ENCODE results near the gene TNFAIP2.
"Not testable (repeated sequence)": the region's sequence is repeated elsewhere in the genome, so short reads cannot be mapped to it uniquely, and the experiment has no call there.

TNFAIP2 gene

GRCh38 chr14:103135333-103136260 lies 12.3 kb downstream of the TNFAIP2 start:
- no peak for DNase-seq (ENCODE audit: low read depth in 2 of 2)

GRCh38 chr14:103136388-103137271 lies 13.4 kb downstream of the TNFAIP2 start:
- no peak for DNase-seq (ENCODE audit: low read depth in 2 of 2)

GRCh38 chr14:103137689-103138300 lies 14.5 kb downstream of the TNFAIP2 start:
- no peak for DNase-seq (ENCODE audit: low read depth in 2 of 2)

- DNase-seq (ENCODE audit: low read depth in 2 of 2), result no peak
Observed at GRCh38 chr14:103138301-103139131, 15.3 kb downstream of the TNFAIP2 start.

GRCh38 chr14:103139132-103140025 lies 16.1 kb downstream of the TNFAIP2 start:
- no peak for DNase-seq (ENCODE audit: low read depth in 2 of 2)

- DNase-seq (ENCODE audit: low read depth in 2 of 2), result no peak
Observed at GRCh38 chr14:103140316-103141109, 17.3 kb downstream of the TNFAIP2 start.

GRCh38 chr14:103141117-103141796 lies 18.0 kb downstream of the TNFAIP2 start:
- DNase-seq (ENCODE audit: low read depth in 2 of 2), result peak in 1 of 2 experiments; percentile 14

GRCh38 chr14:103142026-103142425 lies 18.8 kb downstream of the TNFAIP2 start:
- no peak for DNase-seq (ENCODE audit: low read depth in 2 of 2)

- DNase-seq (ENCODE audit: low read depth in 2 of 2), result no peak
Observed at GRCh38 chr14:103142721-103143302, 19.6 kb downstream of the TNFAIP2 start.

GRCh38 chr14:103143506-103143905 lies 20.2 kb downstream of the TNFAIP2 start:
- no peak for DNase-seq (ENCODE audit: low read depth in 2 of 2)

- no peak for DNase-seq (ENCODE audit: low read depth in 2 of 2)
Observed at GRCh38 chr14:103144085-103144484, 20.8 kb downstream of the TNFAIP2 start.

GRCh38 chr14:103146141-103146709 lies 23.0 kb downstream of the TNFAIP2 start:
- no peak for DNase-seq (ENCODE audit: low read depth in 2 of 2)

GRCh38 chr14:103149351-103150237 lies 26.3 kb downstream of the TNFAIP2 start:
- no peak for DNase-seq (ENCODE audit: low read depth in 2 of 2)

GRCh38 chr14:103151270-103151945 lies 28.1 kb downstream of the TNFAIP2 start:
- no peak for DNase-seq (ENCODE audit: low read depth in 2 of 2)

GRCh38 chr14:103155010-103155409 lies 31.7 kb downstream of the TNFAIP2 start:
- DNase-seq (ENCODE audit: low read depth in 2 of 2), result no peak

GRCh38 chr14:103155416-103155815 lies 32.2 kb downstream of the TNFAIP2 start:
- not testable (repeated sequence) for DNase-seq (ENCODE audit: low read depth in 2 of 2)
